Endodermal cell (in vitro differentiated cells): Measurements from ENCODE around the gene PDZRN4. TPM values are rescaled to one million over a fixed set of nuclear protein-coding genes. Genes with fewer than 3 reads are reported as not detected.
A peak's percentile ranks its signal among the peaks of the same experiment; 100 is the strongest.

Source experiments
- DNase-seq: peaks from one replicate; pipeline ENCODE4 v3.0.0-alpha.2; 2017
- H3K27ac ChIP-seq: 2 replicates; pipeline ENCODE4 v1.5.1; 2013; ENCODE audit warnings: mild to moderate bottlenecking, low read depth, low read length, moderate library complexity
- H3K27me3 ChIP-seq: 2 replicates; pipeline ENCODE4 v1.6.1; 2013; ENCODE audit warnings: mild to moderate bottlenecking, low read length, moderate library complexity; ENCODE audit not compliant: insufficient read depth, control insufficient read depth, poor library complexity, severe bottlenecking
- H3K36me3 ChIP-seq: 2 replicates; pipeline ENCODE4 v1.7.0; 2013; ENCODE audit warnings: mild to moderate bottlenecking, low read length, moderate library complexity; ENCODE audit not compliant: control insufficient read depth, insufficient read depth
- H3K4me1 ChIP-seq: one replicate; pipeline ENCODE4 v1.7.0; 2013; ENCODE audit warnings: low read length; ENCODE audit not compliant: control insufficient read depth, insufficient read depth
- H3K4me3 ChIP-seq: 2 replicates; pipeline ENCODE4 v1.5.1; 2013; ENCODE audit warnings: mild to moderate bottlenecking, low read length, moderate library complexity
- H3K9ac ChIP-seq: 2 replicates; pipeline ENCODE4 v1.6.1; 2013; ENCODE audit warnings: mild to moderate bottlenecking, low read length, moderate library complexity; ENCODE audit not compliant: poor library complexity, severe bottlenecking; ENCODE audit errors: extremely low read depth
- H3K9me3 ChIP-seq: 2 replicates; pipeline ENCODE4 v1.6.1; 2013; ENCODE audit warnings: mild to moderate bottlenecking, low read length, moderate library complexity; ENCODE audit not compliant: control insufficient read depth
- H3K27ac Mint-ChIP-seq: 2 replicates; pipeline ENCODE4 v1.8.0; 2020; ENCODE audit warnings: mixed read lengths
- H3K27me3 Mint-ChIP-seq: 2 replicates; pipeline ENCODE4 v1.8.0; 2021; ENCODE audit warnings: mild to moderate bottlenecking, mixed read lengths; ENCODE audit not compliant: insufficient read depth
- H3K36me3 Mint-ChIP-seq: 2 replicates; pipeline ENCODE4 v1.8.0; 2020; ENCODE audit warnings: low read depth, mixed read lengths
- H3K4me1 Mint-ChIP-seq: 2 replicates; pipeline ENCODE4 v1.8.0; 2020; ENCODE audit warnings: mixed read lengths
- H3K4me3 Mint-ChIP-seq: 2 replicates; pipeline ENCODE4 v1.8.0; 2020; ENCODE audit warnings: mild to moderate bottlenecking, moderate library complexity, mixed read lengths
- H3K9me3 Mint-ChIP-seq: 2 replicates; pipeline ENCODE4 v1.8.0; 2020; ENCODE audit warnings: mild to moderate bottlenecking, mixed read lengths
- WGBS, 2 experiments: methylation state at CpG; one replicate each; pipeline versions ENCODE4 v1.1.5 to v1.1.7; 2013; ENCODE audit warnings: missing lambda C conversion rate in 2 of 2, mixed read lengths in 1 of 2; ENCODE audit not compliant: insufficient coverage in 1 of 2, insufficient read length in 1 of 2; 5-methylcytosine and 5-hydroxymethylcytosine counted together
- total RNA-seq, 2 donors: library from RNA; stranded (reverse); fragmentation: NEBNext Ultra II Directional in 1 of 2; extraction: Animal tissue kit (Norgen Biotek cat#: 25700) in 1 of 2; gene quantifications; 2 replicates in 1 of 2; 3 replicates in 1 of 2; pipeline ENCODE4 v1.2.1, GENCODE V29; 2021
- TF ChIP-seq, protein P1 (sequence below): fragments of 200-600 bp; sonication (generic); conservative IDR thresholded peaks from 2 replicates; pipeline ENCODE4 v1.5.0; 2021; ENCODE audit warnings: antibody characterized with exemption, mild to moderate bottlenecking

Gene PDZRN4
- total RNA-seq, 2 donors from 2014 or later, result 1.6 to 1.9 TPM

DNA sequence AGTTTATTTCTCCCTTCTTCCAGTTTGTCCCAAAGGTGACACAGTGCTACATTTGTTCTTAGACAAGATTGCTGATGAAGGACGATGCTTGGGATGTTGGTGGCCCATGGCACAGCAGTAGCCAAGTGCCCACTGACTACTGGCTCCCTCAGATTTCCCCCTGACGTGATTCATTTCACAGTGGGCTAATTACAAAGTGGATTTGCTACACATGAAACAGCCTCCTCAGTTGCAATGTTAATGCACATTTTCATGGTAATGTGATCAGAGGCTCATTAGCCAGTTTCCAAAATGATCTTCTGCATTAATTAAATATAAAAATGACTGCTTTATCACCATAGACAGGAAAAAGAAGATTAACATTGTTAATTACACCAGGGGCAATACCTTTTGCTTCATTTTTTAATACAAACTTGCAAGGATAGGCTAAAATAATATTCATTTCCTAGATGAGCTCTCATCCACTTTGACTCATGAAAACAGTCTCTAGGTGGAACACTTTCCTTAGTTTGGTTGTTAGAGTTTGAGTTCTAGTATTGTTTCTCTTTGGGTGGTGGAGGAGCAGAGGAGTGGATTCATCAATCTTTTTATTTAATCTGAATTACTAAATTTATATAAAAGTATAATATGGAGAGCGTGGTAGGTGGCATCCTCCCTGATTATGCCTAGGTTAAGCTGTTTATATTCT lies 250.9 kb downstream of the PDZRN4 start:
- Histone ChIP-seq H3K4me1 (peaks cover 7% of the 10 kb centered on the region), H3K9ac (no peak overlapping the region), H3K27ac (no peak overlapping the region), H3K36me3 (no peaks in the 10 kb centered on the region), H3K4me3 (peak overlapping the region; percentile 61), H3K27me3 (no peaks in the 10 kb centered on the region), H3K9me3 (no peaks in the 10 kb centered on the region)
- TF ChIP-seq, protein P1, sequence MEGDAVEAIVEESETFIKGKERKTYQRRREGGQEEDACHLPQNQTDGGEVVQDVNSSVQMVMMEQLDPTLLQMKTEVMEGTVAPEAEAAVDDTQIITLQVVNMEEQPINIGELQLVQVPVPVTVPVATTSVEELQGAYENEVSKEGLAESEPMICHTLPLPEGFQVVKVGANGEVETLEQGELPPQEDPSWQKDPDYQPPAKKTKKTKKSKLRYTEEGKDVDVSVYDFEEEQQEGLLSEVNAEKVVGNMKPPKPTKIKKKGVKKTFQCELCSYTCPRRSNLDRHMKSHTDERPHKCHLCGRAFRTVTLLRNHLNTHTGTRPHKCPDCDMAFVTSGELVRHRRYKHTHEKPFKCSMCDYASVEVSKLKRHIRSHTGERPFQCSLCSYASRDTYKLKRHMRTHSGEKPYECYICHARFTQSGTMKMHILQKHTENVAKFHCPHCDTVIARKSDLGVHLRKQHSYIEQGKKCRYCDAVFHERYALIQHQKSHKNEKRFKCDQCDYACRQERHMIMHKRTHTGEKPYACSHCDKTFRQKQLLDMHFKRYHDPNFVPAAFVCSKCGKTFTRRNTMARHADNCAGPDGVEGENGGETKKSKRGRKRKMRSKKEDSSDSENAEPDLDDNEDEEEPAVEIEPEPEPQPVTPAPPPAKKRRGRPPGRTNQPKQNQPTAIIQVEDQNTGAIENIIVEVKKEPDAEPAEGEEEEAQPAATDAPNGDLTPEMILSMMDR, result no peak
- no peaks in the 10 kb centered on the region for H3K36me3 Mint-ChIP-seq
- DNase-seq, result no peak
- H3K4me1 Mint-ChIP-seq, result peaks cover 31% of the 10 kb centered on the region
- WGBS, 2 experiments, result 84 to 94% methylated on average over 2 to 3 of the region's 3 CpGs
- H3K27ac Mint-ChIP-seq, result peak overlapping the region; percentile 54
- H3K9me3 Mint-ChIP-seq, result no peaks in the 10 kb centered on the region
- H3K27me3 Mint-ChIP-seq, result no peaks in the 10 kb centered on the region
- peak overlapping the region; percentile 20 for H3K4me3 Mint-ChIP-seq

DNA sequence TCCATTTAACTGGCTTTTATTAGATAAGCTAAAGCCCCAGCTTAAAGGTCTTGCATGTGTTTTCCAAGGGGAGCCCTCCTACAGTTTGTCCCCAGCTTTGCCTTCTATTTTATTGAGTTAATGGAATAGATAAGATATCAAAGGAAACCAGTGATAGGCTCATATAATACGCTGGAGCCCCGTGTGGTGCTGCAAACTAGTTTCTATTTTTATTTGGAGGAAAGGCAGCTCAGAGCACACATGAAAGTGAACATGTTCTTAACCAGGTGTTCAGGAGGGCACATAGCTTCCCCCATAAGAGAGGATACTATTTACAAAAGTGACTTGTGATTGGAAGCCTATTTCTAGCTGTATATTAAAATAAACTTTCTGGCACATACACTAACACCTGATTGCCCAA lies 251.7 kb downstream of the PDZRN4 start:
- Mint-ChIP-seq H3K27ac (no peak overlapping the region), H3K36me3 (no peaks in the 10 kb centered on the region), H3K9me3 (no peaks in the 10 kb centered on the region), H3K4me1 (peaks cover 31% of the 10 kb centered on the region), H3K4me3 (peak overlapping the region; percentile 9), H3K27me3 (no peaks in the 10 kb centered on the region)
- Histone ChIP-seq H3K36me3 (no peaks in the 10 kb centered on the region), H3K9me3 (no peaks in the 10 kb centered on the region), H3K9ac (no peak overlapping the region), H3K4me1 (peaks cover 7% of the 10 kb centered on the region), H3K4me3 (peak overlapping the region; percentile 61), H3K27ac (no peak overlapping the region), H3K27me3 (no peaks in the 10 kb centered on the region)
- 33 to 50% methylated on average over 2 of the region's 2 CpGs for WGBS, 2 experiments
- DNase-seq, result no peak
- TF ChIP-seq, protein P1, result no peak

DNA sequence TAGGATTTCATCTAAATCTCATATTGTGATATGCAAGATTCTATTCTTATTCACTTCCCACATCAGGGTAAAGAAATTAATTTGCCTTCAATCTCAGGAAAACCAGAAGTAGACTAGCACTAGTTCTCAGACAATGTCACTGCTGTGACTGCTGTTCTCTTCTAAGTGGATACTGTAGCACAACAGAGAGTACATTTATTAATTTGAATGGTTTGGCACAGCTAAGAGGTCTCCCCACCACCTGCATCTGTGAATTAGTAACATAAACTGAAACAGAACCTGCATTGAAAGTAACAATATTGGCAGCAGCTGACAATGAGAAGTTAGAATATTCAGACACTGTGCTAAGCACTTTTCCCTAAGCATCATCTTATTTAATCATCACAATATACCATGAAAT lies 253.1 kb downstream of the PDZRN4 start:
- Mint-ChIP-seq H3K36me3 (no peaks in the 10 kb centered on the region), H3K4me3 (no peak overlapping the region), H3K27ac (no peak overlapping the region), H3K27me3 (no peaks in the 10 kb centered on the region), H3K9me3 (no peaks in the 10 kb centered on the region), H3K4me1 (peaks cover 26% of the 10 kb centered on the region)
- Histone ChIP-seq H3K4me3 (no peak overlapping the region), H3K27ac (no peak overlapping the region), H3K4me1 (peaks cover 7% of the 10 kb centered on the region), H3K27me3 (no peaks in the 10 kb centered on the region), H3K9me3 (no peaks in the 10 kb centered on the region), H3K36me3 (no peaks in the 10 kb centered on the region), H3K9ac (no peak overlapping the region)
- TF ChIP-seq, protein P1, result no peak
- no peak for DNase-seq
